ENCODE measurements around the gene HELZ. TPM values are rescaled to one million over a fixed set of nuclear protein-coding genes. Genes with fewer than 3 reads are reported as not detected.

The HELZ gene
- polyA plus RNA-seq, 3 donors = 24.8 to 44.1 (median 39.9) TPM

DNA sequence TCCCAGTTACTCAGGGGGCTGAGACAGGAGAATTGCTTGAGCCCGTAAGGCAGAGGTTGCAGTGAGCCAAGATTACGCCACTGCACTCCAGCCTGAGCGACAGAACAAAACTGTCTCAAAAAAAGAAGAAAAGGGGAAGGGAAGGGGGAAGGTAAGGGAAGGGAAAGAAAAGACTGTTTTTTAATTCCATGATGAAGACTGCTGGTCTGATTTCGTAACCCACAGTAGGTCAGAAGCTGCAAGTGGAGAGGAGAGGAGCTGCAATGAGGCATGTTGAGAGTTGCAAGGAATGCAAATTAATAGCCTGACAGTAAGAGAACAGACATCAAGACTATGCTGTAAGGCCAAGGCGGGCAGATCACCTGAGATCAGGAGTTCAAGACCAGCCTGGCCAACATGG is 33.3 kb downstream of the HELZ start:
- Histone ChIP-seq H3K9ac (ENCODE audit: insufficient read depth, low read length, poor library complexity, severe bottlenecking) (no peak overlapping the region), H3K27me3 (ENCODE audit: control insufficient read depth in 2 of 2, insufficient read depth in 2 of 2, low read length in 2 of 2) (no peaks in the 10 kb centered on the region), H3K79me2 (ENCODE audit: insufficient read depth, low read length) (peaks cover 94% of the 10 kb centered on the region), H3K27ac (ENCODE audit: low read depth in 1 of 2, low read length in 2 of 2) (peak overlapping the region; percentile 46 to 47), H3K4me1 (ENCODE audit: control insufficient read depth in 1 of 2, insufficient read depth in 2 of 2, low read length in 2 of 2) (peaks cover 21 to 32% of the 10 kb centered on the region in 2 donors), H3K9me3 (replicated peaks in 1 of 2; ENCODE audit: control insufficient read depth in 1 of 2, insufficient read depth in 1 of 2, low read length in 2 of 2) (no peaks in the 10 kb centered on the region), H3K4me2 (replicated peaks; ENCODE audit: extremely low read depth, low read length, poor library complexity, severe bottlenecking) (no peak overlapping the region), H3K4me3 (replicated peaks in 1 of 3; ENCODE audit: low read depth in 2 of 3, low read length in 3 of 3) (no peak overlapping the region), H3K36me3 (replicated peaks in 1 of 2; ENCODE audit: control insufficient read depth in 1 of 2, insufficient read depth in 2 of 2, low read length in 2 of 2) (peaks cover 11 to 58% of the 10 kb centered on the region in 2 donors), H4K20me1 (ENCODE audit: insufficient read depth, low read length) (peaks cover 96% of the 10 kb centered on the region), H2AFZ (ENCODE audit: insufficient read depth, low read depth, low read length, poor library complexity, severe bottlenecking) (no peak overlapping the region)
- H3K4me3 Mint-ChIP-seq = no peak overlapping the region
- H3K27ac Mint-ChIP-seq = peak overlapping the region; percentile 23 to 91 (median 72)
- 0% methylated on average over 4 of the region's 5 CpGs for WGBS (ENCODE audit: insufficient coverage)
- peak; percentile 18 to 29 (median 21) for DNase-seq
- no peaks in the 10 kb centered on the region for H3K27me3 Mint-ChIP-seq (ENCODE audit: low read depth in 3 of 3)
- H3K36me3 Mint-ChIP-seq = peaks cover 24 to 51% of the 10 kb centered on the region in 2 donors
- intact Hi-C loops (cut with micrococcal nuclease) = no loop called here
- TF ChIP-seq CTCF (IDR thresholded peaks at IDR 0.05) = no peak
- peaks cover 43% of the 10 kb centered on the region for H3K4me1 Mint-ChIP-seq
- H3K9me3 Mint-ChIP-seq = no peaks in the 10 kb centered on the region

DNA sequence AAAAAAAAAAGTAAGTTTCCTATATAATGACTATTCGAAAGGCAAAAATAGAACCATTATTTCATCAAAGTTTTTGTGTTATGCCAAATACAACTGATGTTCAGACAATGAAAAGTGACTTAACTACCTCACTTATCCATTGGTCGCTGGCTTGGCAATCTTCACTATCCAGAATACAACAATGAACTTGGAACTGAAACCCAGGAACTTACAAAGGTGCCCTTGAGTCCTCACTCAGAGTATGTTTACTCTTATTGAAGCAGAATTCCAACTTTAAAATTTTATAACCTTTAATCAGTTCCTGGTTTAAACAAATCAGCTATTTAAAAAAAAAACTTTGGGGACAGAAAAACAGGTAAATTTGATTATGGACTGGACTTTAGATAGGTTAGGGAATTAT is 34.1 kb downstream of the HELZ start:
- WGBS (ENCODE audit: insufficient coverage) = 100% methylated on average over 1 of the region's 2 CpGs
- Histone ChIP-seq H3K79me2 (ENCODE audit: insufficient read depth, low read length) (peaks cover 95% of the 10 kb centered on the region), H2AFZ (ENCODE audit: insufficient read depth, low read depth, low read length, poor library complexity, severe bottlenecking) (no peak overlapping the region), H3K27ac (ENCODE audit: low read depth in 1 of 2, low read length in 2 of 2) (peak overlapping the region in 1 of 2 donors; percentile 47), H3K4me2 (replicated peaks; ENCODE audit: extremely low read depth, low read length, poor library complexity, severe bottlenecking) (no peak overlapping the region), H3K4me1 (ENCODE audit: control insufficient read depth in 1 of 2, insufficient read depth in 2 of 2, low read length in 2 of 2) (peaks cover 18 to 31% of the 10 kb centered on the region in 2 donors), H3K4me3 (replicated peaks in 1 of 3; ENCODE audit: low read depth in 2 of 3, low read length in 3 of 3) (no peak overlapping the region), H4K20me1 (ENCODE audit: insufficient read depth, low read length) (peaks cover 96% of the 10 kb centered on the region), H3K9me3 (replicated peaks in 1 of 2; ENCODE audit: control insufficient read depth in 1 of 2, insufficient read depth in 1 of 2, low read length in 2 of 2) (no peaks in the 10 kb centered on the region), H3K36me3 (replicated peaks in 1 of 2; ENCODE audit: control insufficient read depth in 1 of 2, insufficient read depth in 2 of 2, low read length in 2 of 2) (peaks cover 5 to 50% of the 10 kb centered on the region in 2 donors), H3K27me3 (ENCODE audit: control insufficient read depth in 2 of 2, insufficient read depth in 2 of 2, low read length in 2 of 2) (no peaks in the 10 kb centered on the region), H3K9ac (ENCODE audit: insufficient read depth, low read length, poor library complexity, severe bottlenecking) (no peak overlapping the region)
- H3K4me1 Mint-ChIP-seq = peaks cover 45% of the 10 kb centered on the region
- DNase-seq = no peak
- no peak for TF ChIP-seq CTCF (IDR thresholded peaks at IDR 0.05)
- no peak overlapping the region for H3K27ac Mint-ChIP-seq
- H3K27me3 Mint-ChIP-seq (ENCODE audit: low read depth in 3 of 3) = no peaks in the 10 kb centered on the region
- H3K4me3 Mint-ChIP-seq = no peak overlapping the region
- no peaks in the 10 kb centered on the region for H3K9me3 Mint-ChIP-seq
- intact Hi-C loops (cut with micrococcal nuclease) = no loop called here
- H3K36me3 Mint-ChIP-seq = peaks cover 24 to 54% of the 10 kb centered on the region in 2 donors

All from CD14-positive monocyte (primary cell).